PC-3 (cell line): ENCODE results near the gene KBTBD12.

Source experiments
- CTCF ChIP-seq: fragments of 300-600 bp; sonication (generic); conservative IDR thresholded peaks from 2 replicates; pipeline ENCODE4 v1.5.1; 2017; ENCODE audit warnings: antibody characterized with exemption, low read depth, mild to moderate bottlenecking, low read length
- EZH2 ChIP-seq: fragments of 300-600 bp; sonication (generic); IDR thresholded peaks from one replicate; pipeline ENCODE4 v1.6.1; 2017; ENCODE audit warnings: antibody characterized with exemption, mild to moderate bottlenecking, low read length; ENCODE audit not compliant: unreplicated experiment

- TF ChIP-seq EZH2 = no peak
- no peak for TF ChIP-seq CTCF
Observed at GRCh38 chr3:127911421-127911931, 3.6 kb upstream of the KBTBD12 start.
